ENCODE measurements around the gene CDK10. TPM values are rescaled to one million over a fixed set of nuclear protein-coding genes. Genes with fewer than 3 reads are reported as not detected.
"Not testable (repeated sequence)": the region's sequence is repeated elsewhere in the genome, so short reads cannot be mapped to it uniquely, and the experiment has no call there.

The CDK10 gene
- total RNA-seq, 1 donor = 12.7 TPM

DNA sequence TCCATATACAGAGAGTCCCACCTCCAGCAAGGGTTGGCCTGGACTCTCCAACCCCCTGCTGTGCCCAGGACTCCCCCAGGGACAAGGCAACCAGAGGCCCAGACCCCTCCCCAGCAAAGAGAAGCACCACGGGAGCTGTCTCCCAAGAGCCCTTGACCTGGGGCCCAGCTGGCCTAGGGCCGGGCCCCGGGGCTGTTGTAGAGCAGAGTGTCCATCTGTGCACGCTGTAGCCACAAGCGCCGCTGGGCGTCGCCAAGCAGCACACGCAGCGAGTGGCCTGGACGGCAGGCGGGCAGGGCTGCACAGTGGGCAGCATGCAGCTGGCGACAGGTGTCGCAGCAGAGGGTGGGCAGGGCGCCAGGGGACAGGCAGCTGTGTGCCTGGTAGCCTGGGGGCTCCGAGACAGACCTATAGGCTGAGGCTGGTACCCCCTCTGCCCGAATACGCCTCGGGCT lies 10.7 kb downstream of the CDK10 start:
- H3K9me3 ChIP-seq (ENCODE audit: low read depth, low read length) = no peaks in the 10 kb centered on the region
- H3K27me3 ChIP-seq (ENCODE audit: insufficient read depth, low read length) = no peaks in the 10 kb centered on the region
- H3K4me1 ChIP-seq (ENCODE audit: insufficient read depth, low read length) = peaks cover 33% of the 10 kb centered on the region

DNA sequence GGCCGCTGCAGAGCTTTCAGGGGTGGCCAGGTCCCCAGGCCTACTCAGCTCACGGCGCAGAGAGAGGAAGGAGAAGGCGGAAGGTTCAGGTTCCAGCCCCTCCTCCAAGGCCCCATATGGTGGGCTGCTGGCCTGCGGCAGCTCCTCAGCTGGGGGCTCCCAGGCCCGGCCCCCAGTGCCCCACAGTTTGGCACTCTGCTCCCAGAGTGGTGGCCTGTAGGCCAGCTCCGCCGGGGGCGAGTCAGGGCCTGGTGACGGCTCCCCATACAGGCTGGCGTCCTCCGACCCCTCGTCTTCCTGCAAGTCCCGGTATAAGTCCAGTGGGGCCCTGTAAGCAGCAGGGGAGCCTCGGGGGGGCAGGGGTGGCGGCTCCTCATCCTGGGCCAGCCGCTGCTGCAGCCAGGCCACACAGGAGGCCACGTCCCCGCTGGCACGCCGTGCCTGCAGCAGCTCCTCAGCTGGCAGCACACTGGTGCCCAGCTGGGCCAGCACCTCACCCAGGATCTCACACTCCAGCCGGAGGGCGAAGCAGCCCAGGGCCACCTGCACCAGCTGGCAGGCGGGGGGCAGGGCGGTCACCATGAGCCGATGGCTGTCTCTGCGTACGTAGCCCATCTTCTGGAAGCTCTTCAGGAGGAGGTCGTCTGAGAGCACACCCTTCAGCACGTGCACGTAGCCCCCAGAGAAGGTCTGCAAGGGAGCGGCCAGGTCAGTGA lies 11.3 kb downstream of the CDK10 start:
- Histone ChIP-seq H3K9me3 (ENCODE audit: low read depth, low read length) (no peaks in the 10 kb centered on the region), H3K27me3 (ENCODE audit: insufficient read depth, low read length) (no peaks in the 10 kb centered on the region), H3K4me1 (ENCODE audit: insufficient read depth, low read length) (peaks cover 38% of the 10 kb centered on the region), H3K4me3 (ENCODE audit: low read length) (no peak overlapping the region)

More for the DNA sequence above, 10.7 kb downstream of the CDK10 start:
- no peak overlapping the region for H3K4me3 ChIP-seq (ENCODE audit: low read length)

DNA sequence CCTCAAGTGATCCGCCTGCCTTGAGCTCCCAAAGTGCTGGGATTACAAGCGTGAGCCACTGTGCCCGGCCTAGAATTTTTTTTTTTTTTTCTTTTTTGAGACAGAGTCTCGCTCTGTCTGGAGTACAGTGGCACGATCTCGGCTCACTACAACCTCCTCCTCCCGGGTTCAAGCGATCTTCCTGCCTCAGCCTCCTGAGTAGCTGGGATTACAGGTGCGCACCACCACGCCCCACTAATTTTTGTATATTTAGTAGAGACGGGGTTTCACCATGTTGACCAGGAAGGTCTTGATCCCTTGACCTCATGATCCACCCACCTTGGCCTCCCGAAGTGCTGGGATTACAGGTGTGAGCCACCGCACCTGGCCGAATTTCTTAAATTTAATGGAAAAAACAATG lies 12.2 kb downstream of the CDK10 start:
- H3K27me3 ChIP-seq (ENCODE audit: insufficient read depth, low read length); H3K9me3 ChIP-seq (ENCODE audit: low read depth, low read length); H3K4me3 ChIP-seq (ENCODE audit: low read length): not testable (repeated sequence)
- peaks cover 38% of the 10 kb centered on the region for H3K4me1 ChIP-seq (ENCODE audit: insufficient read depth, low read length)

DNA sequence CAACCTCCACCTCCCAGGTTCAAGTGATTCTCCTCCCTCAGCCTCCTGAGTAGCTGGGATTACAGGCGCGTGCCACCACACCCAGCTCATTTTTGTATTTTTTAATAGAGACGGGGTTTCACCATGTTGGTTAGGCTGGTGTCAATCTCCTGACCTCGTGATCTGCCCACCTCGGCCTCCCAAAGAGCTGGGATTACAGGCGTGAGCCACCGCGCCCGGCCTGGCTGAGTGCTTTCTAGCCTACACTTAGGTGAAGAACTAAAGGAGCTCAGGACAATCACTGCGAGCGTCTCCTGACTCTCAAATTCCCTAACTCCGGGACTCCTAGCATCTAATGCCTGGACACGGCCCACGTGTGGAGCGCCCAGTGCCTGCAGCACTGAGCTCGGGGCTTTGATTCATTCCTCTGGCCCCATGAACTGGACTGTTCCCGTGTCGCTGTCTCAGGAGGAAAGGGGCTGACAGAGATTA lies 13.2 kb downstream of the CDK10 start:
- H3K4me1 ChIP-seq (ENCODE audit: insufficient read depth, low read length) = peaks cover 38% of the 10 kb centered on the region
- not testable (repeated sequence) for H3K27me3 ChIP-seq (ENCODE audit: insufficient read depth, low read length); H3K4me3 ChIP-seq (ENCODE audit: low read length); H3K9me3 ChIP-seq (ENCODE audit: low read depth, low read length)

DNA sequence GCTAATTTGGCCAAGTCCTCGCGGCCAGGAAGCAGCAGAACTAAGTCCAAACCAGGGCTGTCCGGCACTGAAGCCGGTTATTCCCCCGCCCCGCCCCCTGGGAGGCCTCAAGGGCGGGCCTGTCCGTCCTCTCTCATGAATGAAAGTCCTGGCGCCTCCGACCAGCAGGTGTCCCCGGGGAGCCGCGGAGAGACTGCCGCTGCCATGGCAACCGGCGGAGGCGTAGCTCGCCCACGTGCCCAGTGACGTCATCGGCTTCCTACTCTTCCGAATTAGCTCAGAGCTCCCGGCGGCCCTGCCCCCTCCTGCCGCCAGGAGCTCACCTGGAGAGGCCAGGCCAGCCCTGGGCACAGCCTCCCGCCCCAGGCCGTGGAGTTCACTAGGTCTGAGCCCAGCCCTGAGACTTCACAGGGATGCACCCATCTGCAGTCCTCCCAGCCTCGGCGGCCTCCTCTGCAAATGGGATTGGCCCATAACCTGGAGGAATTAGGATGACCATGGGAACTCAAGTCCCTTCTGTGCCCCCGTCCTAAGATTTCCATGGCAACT lies 13.7 kb downstream of the CDK10 start:
- Histone ChIP-seq H3K4me3 (ENCODE audit: low read length) (peak overlapping the region; percentile 52), H3K9me3 (ENCODE audit: low read depth, low read length) (no peaks in the 10 kb centered on the region), H3K4me1 (ENCODE audit: insufficient read depth, low read length) (peaks cover 38% of the 10 kb centered on the region), H3K27me3 (ENCODE audit: insufficient read depth, low read length) (no peaks in the 10 kb centered on the region)

DNA sequence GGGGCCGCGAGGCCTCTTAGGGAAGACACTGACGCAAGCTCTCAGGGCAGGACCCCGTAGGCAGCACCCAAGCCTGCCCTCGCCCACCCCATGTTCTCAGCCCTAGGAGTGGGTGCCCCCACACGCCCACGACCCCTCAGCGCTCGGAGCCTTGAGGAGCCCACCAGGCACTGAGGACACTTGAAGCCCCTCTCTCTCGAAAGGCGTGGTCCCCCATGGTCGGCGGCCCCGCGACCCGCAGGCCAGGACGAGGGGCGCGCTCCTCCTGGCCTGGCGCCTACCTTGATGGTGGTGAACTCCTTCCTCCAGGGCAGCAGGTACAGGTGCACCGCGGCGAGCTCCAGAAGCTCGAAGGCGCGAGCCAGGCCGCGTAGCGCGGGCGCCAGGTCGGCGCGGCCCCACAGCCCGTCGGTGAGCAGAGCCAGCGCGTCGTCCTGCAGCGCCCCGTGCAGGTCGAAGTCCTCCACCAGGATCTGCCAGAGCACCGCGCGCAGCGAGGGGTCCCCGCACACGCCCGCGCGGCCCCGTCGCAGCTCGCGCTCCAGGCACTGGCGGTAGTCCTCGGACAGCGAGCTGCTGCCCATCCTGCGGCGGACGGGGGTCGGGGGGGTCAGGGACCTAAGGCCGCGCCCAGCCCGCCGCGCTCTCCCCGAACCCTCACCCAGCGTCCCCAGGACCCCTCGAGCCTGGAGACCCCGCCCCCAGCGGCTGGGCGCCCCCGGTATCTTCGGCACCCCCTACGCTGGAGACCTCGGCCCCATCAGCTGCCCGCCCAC lies 14.3 kb downstream of the CDK10 start:
- H3K4me3 ChIP-seq (ENCODE audit: low read length) = peak overlapping the region; percentile 52

DNA sequence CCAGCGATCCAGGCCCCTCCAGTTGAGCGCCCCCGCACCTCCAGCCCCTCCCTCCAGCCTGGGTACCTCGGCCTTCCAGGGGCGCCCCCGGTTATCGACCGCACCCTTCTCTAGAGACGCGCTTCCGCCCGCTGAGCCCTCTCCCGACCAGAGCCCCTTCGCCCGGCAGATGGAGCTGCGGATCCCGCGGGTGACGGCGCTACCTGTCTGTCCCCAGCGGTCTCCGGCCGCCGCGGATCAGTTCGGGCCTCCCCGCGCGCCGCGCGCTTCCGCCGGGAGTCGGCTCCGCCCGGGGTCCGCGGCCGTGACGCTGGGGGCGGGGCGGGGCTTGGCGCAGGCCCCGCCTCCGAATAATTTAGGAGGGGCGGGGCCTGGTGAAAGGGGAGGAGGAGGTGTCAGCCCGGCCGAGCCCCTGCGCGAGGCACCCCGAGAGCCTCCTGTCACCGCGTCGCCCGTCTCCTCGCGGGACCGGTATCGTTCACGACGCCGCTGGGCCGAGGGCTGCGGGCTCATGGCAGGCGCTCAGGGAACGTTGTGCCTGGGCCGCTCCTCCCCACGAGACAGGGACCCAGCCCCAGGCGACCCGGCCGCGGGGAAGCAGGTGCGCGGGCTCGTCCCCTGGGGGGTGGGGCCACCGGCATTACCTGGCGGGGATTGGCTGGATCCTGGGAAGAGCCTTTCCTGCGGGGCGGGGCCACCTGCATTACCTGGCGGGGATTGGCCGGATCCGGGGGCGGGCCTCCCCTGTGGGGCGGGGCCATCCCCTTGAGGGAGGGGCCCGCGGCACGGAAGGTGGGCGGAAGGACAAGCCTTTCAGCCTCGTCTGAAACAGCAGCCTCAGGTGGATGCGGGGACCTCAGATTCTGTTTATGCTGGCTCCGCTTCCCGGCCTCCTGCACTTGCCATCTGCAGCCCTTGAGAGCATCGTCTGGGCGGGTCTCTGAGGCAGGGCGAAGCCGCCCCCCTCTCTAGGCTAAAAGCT lies 15.2 kb downstream of the CDK10 start, which contains the start of gene SPATA2L:
Gene SPATA2L (minus strand): TSS at position 281 of the 982 bp plus-strand sequence. CDS start 473 bp downstream, outside the sequence.
- peak within 1 kb of the TSS; percentile 52 for H3K4me3 ChIP-seq (ENCODE audit: low read length)
- peaks cover 38% of the 10 kb centered on the region for H3K4me1 ChIP-seq (ENCODE audit: insufficient read depth, low read length)
- no peaks in the 10 kb centered on the region for H3K27me3 ChIP-seq (ENCODE audit: insufficient read depth, low read length)
- no peaks in the 10 kb centered on the region for H3K9me3 ChIP-seq (ENCODE audit: low read depth, low read length)

More for the DNA sequence above, 14.3 kb downstream of the CDK10 start:
- H3K9me3 ChIP-seq (ENCODE audit: low read depth, low read length) = no peaks in the 10 kb centered on the region
- H3K27me3 ChIP-seq (ENCODE audit: insufficient read depth, low read length) = no peaks in the 10 kb centered on the region
- peaks cover 39% of the 10 kb centered on the region for H3K4me1 ChIP-seq (ENCODE audit: insufficient read depth, low read length)

DNA sequence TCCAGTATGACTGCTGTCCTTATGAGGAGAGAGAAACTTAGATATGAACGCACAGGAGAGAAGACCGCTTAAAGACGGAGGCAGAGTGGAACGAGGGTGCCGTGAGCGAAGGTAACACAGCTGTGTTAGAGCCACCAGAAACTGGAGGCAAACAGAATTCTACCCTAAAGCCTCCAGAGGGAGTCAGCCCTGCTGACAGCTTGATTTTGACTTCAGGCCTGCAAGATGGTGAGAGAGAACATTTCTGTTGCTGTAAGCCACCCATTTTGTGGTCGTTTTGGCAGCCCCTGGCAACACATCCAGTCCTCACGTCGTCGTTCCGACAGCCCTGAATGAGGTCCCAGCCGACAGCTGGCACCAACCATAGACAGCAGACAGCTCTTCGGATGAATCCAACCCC lies 17.8 kb downstream of the CDK10 start:
- no peaks in the 10 kb centered on the region for H3K9me3 ChIP-seq (ENCODE audit: low read depth, low read length)
- H3K4me3 ChIP-seq (ENCODE audit: low read length) = no peak overlapping the region
- H3K4me1 ChIP-seq (ENCODE audit: insufficient read depth, low read length) = peaks cover 36% of the 10 kb centered on the region
- no peaks in the 10 kb centered on the region for H3K27me3 ChIP-seq (ENCODE audit: insufficient read depth, low read length)

DNA sequence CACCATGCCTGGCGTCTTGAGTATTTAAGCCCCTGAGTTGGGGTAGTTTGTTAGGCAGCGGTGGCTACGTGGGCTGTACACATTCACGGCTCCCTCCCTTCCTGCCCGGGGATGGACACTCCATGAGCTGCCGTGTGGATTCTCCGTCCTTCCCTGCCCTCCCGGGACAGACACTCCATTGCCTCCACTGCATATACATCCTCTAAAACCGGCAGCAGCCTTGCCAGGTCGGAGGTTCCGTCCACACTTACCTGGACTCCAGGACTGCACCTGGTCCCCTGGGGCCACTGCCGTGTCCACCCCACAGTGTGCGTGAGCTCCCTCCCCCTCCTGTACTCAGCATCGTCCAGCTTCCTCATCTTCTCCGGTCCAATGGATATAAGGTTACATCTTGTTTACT lies 18.5 kb downstream of the CDK10 start:
- Histone ChIP-seq H3K4me1 (ENCODE audit: insufficient read depth, low read length) (peaks cover 30% of the 10 kb centered on the region), H3K27me3 (ENCODE audit: insufficient read depth, low read length) (no peaks in the 10 kb centered on the region), H3K9me3 (ENCODE audit: low read depth, low read length) (no peaks in the 10 kb centered on the region)

DNA sequence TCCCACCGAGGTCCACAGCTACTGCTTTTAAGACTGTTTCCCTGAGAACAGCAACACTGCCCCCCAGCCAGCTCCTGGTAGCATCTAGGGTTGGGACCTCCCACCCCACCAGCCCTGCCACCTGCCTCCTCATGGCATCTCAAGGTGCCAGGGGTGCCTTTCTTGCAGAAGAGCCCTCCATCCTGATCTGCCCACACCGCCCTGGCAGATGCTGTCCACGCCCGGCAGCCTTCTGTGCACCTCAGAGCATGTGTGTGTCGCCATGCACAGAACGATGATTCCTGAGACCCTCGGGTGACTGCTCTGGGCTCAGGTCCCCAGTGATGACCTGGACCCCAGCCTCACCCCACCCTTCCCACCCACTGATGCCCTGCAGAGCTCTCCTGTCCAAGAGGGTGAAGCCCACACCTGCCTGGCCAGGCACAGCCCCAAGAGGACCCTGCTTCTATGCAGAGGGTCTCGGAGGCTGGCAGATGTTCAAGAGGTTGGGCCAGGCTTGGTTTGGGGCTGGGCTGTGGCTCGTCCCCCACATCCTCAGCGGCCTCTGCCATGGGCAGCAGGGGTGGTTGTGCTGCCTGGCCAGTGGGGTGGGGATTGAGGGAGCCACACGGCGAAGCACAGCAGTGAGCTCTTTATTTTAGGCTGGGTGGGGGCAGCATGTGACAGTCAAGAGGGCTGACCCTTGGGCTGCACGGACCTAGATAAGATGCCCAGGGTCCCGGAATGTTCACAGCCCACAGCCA lies 20.2 kb downstream of the CDK10 start:
- H3K4me1 ChIP-seq (ENCODE audit: insufficient read depth, low read length) = peaks cover 18% of the 10 kb centered on the region
- no peaks in the 10 kb centered on the region for H3K27me3 ChIP-seq (ENCODE audit: insufficient read depth, low read length)
- no peaks in the 10 kb centered on the region for H3K9me3 ChIP-seq (ENCODE audit: low read depth, low read length)
- no peak overlapping the region for H3K4me3 ChIP-seq (ENCODE audit: low read length)

More for the DNA sequence above, 18.5 kb downstream of the CDK10 start:
- no peak overlapping the region for H3K4me3 ChIP-seq (ENCODE audit: low read length)

DNA sequence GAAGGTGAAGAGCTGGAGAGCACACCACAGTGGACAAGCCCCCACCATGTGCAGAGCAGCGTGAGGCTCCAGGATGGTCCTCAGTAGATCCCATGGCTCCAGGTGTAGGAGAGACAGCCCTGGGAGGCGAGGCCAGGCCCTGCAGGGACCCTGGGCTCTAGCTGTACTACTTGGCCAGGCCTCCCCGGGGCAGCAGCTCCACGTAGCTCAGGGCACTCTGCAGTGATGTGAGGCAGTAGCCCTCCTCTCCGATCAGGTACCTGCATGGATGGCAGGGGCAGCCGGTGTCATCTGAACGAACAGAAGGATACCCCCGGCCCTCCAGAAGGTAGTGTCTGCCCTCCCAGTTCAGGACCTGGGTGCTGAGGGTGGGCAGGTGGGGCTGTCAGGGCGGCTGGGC lies 21.2 kb downstream of the CDK10 start:
- Histone ChIP-seq H3K4me3 (ENCODE audit: low read length) (no peak overlapping the region), H3K9me3 (ENCODE audit: low read depth, low read length) (no peaks in the 10 kb centered on the region), H3K27me3 (ENCODE audit: insufficient read depth, low read length) (no peaks in the 10 kb centered on the region), H3K4me1 (ENCODE audit: insufficient read depth, low read length) (peaks cover 21% of the 10 kb centered on the region)

DNA sequence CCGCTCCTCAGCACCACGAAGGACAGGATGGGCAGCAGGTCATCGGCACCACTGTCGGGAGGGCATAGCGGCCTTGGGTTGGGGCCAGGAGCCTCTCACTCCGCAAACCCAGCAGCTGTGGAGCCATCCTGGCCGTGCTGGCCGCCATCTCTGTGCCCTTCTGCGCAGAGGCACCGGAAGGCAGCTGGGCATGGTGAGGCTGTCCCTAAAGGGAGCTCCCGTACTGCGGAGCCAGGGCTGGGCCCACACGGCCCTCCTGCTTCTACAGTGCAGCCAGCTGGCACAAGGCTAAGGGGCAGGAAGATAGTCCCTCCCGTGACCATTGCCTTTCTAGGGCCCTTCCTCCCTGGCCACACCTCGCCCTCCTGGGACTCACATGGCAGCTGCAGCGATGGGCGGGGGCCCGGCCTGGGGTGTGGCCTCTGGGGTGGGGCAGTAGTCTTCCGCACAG lies 22.0 kb downstream of the CDK10 start:
- Histone ChIP-seq H3K27me3 (ENCODE audit: insufficient read depth, low read length) (no peaks in the 10 kb centered on the region), H3K4me3 (ENCODE audit: low read length) (no peak overlapping the region), H3K9me3 (ENCODE audit: low read depth, low read length) (no peaks in the 10 kb centered on the region), H3K4me1 (ENCODE audit: insufficient read depth, low read length) (peaks cover 23% of the 10 kb centered on the region)

DNA sequence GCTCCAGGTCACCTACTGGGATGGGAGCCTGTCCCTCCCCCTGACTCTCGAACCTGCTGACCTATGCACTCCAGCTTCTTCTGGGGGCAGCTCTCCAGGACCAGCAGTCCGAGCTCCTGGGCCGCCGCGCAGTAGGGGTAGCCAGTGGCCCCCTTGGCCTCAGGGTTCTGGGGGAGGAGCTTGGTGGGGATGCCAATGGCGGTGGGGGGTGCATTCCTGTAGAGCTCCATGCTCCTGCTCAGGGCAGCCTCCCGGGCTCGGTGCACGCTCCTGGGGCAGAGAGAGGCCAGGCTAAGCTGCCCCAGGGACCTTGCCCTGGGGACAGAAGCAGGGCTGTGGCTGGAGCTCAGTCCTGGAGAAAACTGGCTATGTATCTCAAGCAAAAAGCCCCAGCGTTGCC lies 22.7 kb downstream of the CDK10 start:
- Histone ChIP-seq H3K4me1 (ENCODE audit: insufficient read depth, low read length) (peaks cover 23% of the 10 kb centered on the region), H3K27me3 (ENCODE audit: insufficient read depth, low read length) (no peaks in the 10 kb centered on the region), H3K9me3 (ENCODE audit: low read depth, low read length) (no peaks in the 10 kb centered on the region), H3K4me3 (ENCODE audit: low read length) (no peak overlapping the region)
